MM.1S (cell line): ENCODE data around the gene RAB3A.

Experiments
- DNase-seq: peaks from one replicate; pipeline ENCODE4 v3.0.0-alpha.2; 2015
- H2AFZ ChIP-seq: fragments of 300-600 bp; sonication (generic); 2 replicates; pipeline ENCODE4 v1.6.0; 2016; ENCODE audit warnings: antibody characterized with exemption, low read length
- H3F3A ChIP-seq: fragments of 300-600 bp; sonication (generic); 2 replicates; pipeline ENCODE4 v1.6.1; 2016; ENCODE audit warnings: mild to moderate bottlenecking, antibody characterized with exemption, low read length, moderate library complexity, mixed read lengths; ENCODE audit not compliant: insufficient read depth
- H3K27ac ChIP-seq: fragments of 300-600 bp; sonication (generic); 2 replicates; pipeline ENCODE4 v1.5.1; 2016; ENCODE audit warnings: mild to moderate bottlenecking, low read length
- H3K27me3 ChIP-seq: fragments of 300-600 bp; sonication (generic); replicated peaks from 2 replicates; pipeline ENCODE4 v1.6.0; 2016; ENCODE audit warnings: low read length; ENCODE audit not compliant: insufficient read depth
- H3K36me3 ChIP-seq: fragments of 300-600 bp; sonication (generic); replicated peaks from 2 replicates; pipeline ENCODE4 v1.6.1; 2016; ENCODE audit warnings: mild to moderate bottlenecking, low read length, mixed read lengths; ENCODE audit not compliant: insufficient read depth
- H3K4me1 ChIP-seq: fragments of 300-600 bp; sonication (generic); 2 replicates; pipeline ENCODE4 v1.6.1; 2016; ENCODE audit warnings: low read length, mixed read lengths
- H3K4me2 ChIP-seq: fragments of 300-600 bp; sonication (generic); 2 replicates; pipeline ENCODE4 v1.6.0; 2016; ENCODE audit warnings: low read depth, low read length
- H3K4me3 ChIP-seq: fragments of 300-600 bp; sonication (generic); 2 replicates; pipeline ENCODE4 v1.5.1; 2016; ENCODE audit warnings: low read length, mixed read lengths
- H3K79me2 ChIP-seq: fragments of 300-600 bp; sonication (generic); 2 replicates; pipeline ENCODE4 v1.6.1; 2016; ENCODE audit warnings: mixed run types, low read length, mixed read lengths
- H3K9ac ChIP-seq: fragments of 300-600 bp; sonication (generic); 2 replicates; pipeline ENCODE4 v1.6.1; 2016; ENCODE audit warnings: low read length, mixed read lengths
- H3K9me2 ChIP-seq: fragments of 300-600 bp; sonication (generic); replicated peaks from 2 replicates; pipeline ENCODE4 v1.6.1; 2016; ENCODE audit warnings: mild to moderate bottlenecking, low read length, mixed read lengths; ENCODE audit not compliant: insufficient read depth
- H3K9me3 ChIP-seq: fragments of 300-600 bp; sonication (generic); replicated peaks from 2 replicates; pipeline ENCODE4 v1.6.1; 2016; ENCODE audit warnings: mild to moderate bottlenecking, low read length, mixed read lengths; ENCODE audit not compliant: insufficient read depth
- H4K20me1 ChIP-seq: fragments of 300-600 bp; sonication (generic); 2 replicates; pipeline ENCODE4 v1.6.1; 2016; ENCODE audit warnings: mild to moderate bottlenecking, low read length, moderate library complexity, mixed read lengths; ENCODE audit not compliant: insufficient read depth
- CTCF ChIP-seq: fragments of 300-600 bp; sonication (generic); IDR thresholded peaks from 2 replicates; pipeline ENCODE4 v1.5.1; 2016; ENCODE audit warnings: antibody characterized with exemption, low read length, mixed read lengths
- EZH2 ChIP-seq: fragments of 300-600 bp; sonication (generic); optimal IDR thresholded peaks from 2 replicates; pipeline ENCODE3; 2017; ENCODE audit warnings: low read depth, mild to moderate bottlenecking, antibody characterized with exemption, low read length, mixed read lengths
- EZH2phosphoT487 ChIP-seq: fragments of 300-600 bp; sonication (generic); IDR thresholded peaks from 2 replicates; pipeline ENCODE4 v1.6.1; 2018; ENCODE audit warnings: antibody characterized with exemption, low read length

The RAB3A gene

GRCh38 chr19:18224525-18225354, 20.9 kb upstream of the RAB3A start:
- H3K4me1 ChIP-seq = no peaks in the 10 kb centered on the region
- no peaks in the 10 kb centered on the region for H3K9me2 ChIP-seq
- no peaks in the 10 kb centered on the region for H3K9me3 ChIP-seq
- no peaks in the 10 kb centered on the region for H3K36me3 ChIP-seq
- peak; percentile 88 for DNase-seq
- H3K4me3 ChIP-seq = peak overlapping the region; percentile 29
- no peaks in the 10 kb centered on the region for H3K79me2 ChIP-seq
- no peak overlapping the region; the same call in 1 of the 2 replicates for H3K9ac ChIP-seq
- peak overlapping the region; percentile 67 for H2AFZ ChIP-seq
- H3K27ac ChIP-seq = no peak overlapping the region
- H3F3A ChIP-seq = no peaks in the 10 kb centered on the region
- TF ChIP-seq EZH2 (no peak), EZH2phosphoT487 (no peak), CTCF (no peak)
- H4K20me1 ChIP-seq = no peaks in the 10 kb centered on the region
- H3K4me2 ChIP-seq = peak overlapping the region; percentile 70
- peaks cover 73% of the 10 kb centered on the region for H3K27me3 ChIP-seq

GRCh38 chr19:18223860-18224524, 20.1 kb upstream of the RAB3A start:
- Histone ChIP-seq H3K4me1 (no peaks in the 10 kb centered on the region), H3K27ac (no peak overlapping the region), H4K20me1 (no peaks in the 10 kb centered on the region), H3K9me3 (no peaks in the 10 kb centered on the region), H3K9me2 (no peaks in the 10 kb centered on the region), H3K36me3 (no peaks in the 10 kb centered on the region), H3K4me3 (peak overlapping the region; percentile 29), H3K27me3 (peaks cover 78% of the 10 kb centered on the region), H3K9ac (no peak overlapping the region), H3K79me2 (no peaks in the 10 kb centered on the region), H3K4me2 (peak overlapping the region; percentile 70), H2AFZ (0 out of 2 replicates have a peak overlapping the region, but pooled peaks have one; percentile 32), H3F3A (no peaks in the 10 kb centered on the region)
- TF ChIP-seq CTCF (no peak), EZH2phosphoT487 (0 out of 2 replicates have a peak, but pooled peaks have one; percentile 51)
- DNase-seq = no peak

GRCh38 chr19:18221815-18222725, 18.2 kb upstream of the RAB3A start:
- no peak overlapping the region for H3K4me2 ChIP-seq
- no peak for DNase-seq
- H3F3A ChIP-seq = no peaks in the 10 kb centered on the region
- no peaks in the 10 kb centered on the region for H3K9me2 ChIP-seq
- no peak overlapping the region for H2AFZ ChIP-seq
- no peaks in the 10 kb centered on the region for H3K4me1 ChIP-seq
- no peak overlapping the region for H3K4me3 ChIP-seq
- H3K36me3 ChIP-seq = no peaks in the 10 kb centered on the region
- no peak overlapping the region for H3K9ac ChIP-seq
- H3K79me2 ChIP-seq = no peaks in the 10 kb centered on the region
- H3K27me3 ChIP-seq = peaks cover 84% of the 10 kb centered on the region
- TF ChIP-seq CTCF = no peak
- no peak for TF ChIP-seq EZH2phosphoT487
- TF ChIP-seq EZH2 = no peak
- no peak overlapping the region for H3K27ac ChIP-seq
- no peaks in the 10 kb centered on the region for H3K9me3 ChIP-seq
- H4K20me1 ChIP-seq = no peaks in the 10 kb centered on the region
